ENCODE measurements around the gene HES2.

The HES2 gene

GRCh38 chr1:6424619-6425593 lies 5.2 kb upstream of the HES2 start, which contains the start of gene ESPN:
Gene ESPN (plus strand): TSS chr1:6424776. CDS start chr1:6424956, 180 bp downstream.
- WGBS, 2 experiments: 12 to 13% methylated on average over 99 of the region's 99 CpGs
- Histone ChIP-seq H3K4me3 (ENCODE audit: insufficient read depth, low read depth, low read length) (no peak within 1 kb of the TSS), H3K36me3 (ENCODE audit: control insufficient read depth, insufficient read depth, low read length) (no peaks in the 10 kb centered on the region), H3K9me3 (ENCODE audit: control insufficient read depth, low read length) (no peaks in the 10 kb centered on the region), H3K27me3 (ENCODE audit: control insufficient read depth, insufficient read depth, low read length, poor library complexity, severe bottlenecking) (peaks cover 77% of the 10 kb centered on the region), H3K4me1 (ENCODE audit: control insufficient read depth, insufficient read depth, low read length) (peaks cover 21% of the 10 kb centered on the region), H3K27ac (ENCODE audit: insufficient read depth, low read depth, low read length, poor library complexity, severe bottlenecking) (no peak within 1 kb of the TSS)

DNA sequence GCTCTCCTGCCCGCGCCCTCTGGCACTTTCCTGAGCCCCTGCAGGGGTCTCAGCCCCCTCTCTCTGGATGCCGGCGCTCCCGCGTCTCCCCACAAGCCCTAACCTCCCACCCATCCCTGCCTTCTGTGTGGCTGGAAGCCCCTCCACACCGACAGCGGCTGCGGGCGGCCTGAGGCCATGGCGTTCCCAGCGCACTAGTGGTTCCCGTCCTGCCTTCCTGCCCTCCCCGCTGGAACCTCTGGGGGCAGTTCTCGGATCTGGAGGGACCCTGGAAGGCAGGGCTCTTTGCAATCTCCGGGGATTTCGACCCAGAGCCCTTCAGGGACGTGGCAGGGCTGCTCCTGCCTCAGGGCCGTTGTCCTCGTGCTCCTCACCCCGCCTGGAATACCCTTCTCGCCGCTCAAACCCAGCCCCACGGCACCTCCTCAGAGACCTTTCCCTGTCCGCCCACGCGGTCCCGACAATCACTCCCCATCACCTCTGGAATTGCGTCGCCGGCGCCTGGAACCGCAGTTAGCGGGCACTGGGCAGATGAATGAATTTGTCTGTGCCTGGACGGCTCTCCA lies 4.4 kb upstream of the HES2 start:
- Histone ChIP-seq H3K27me3 (ENCODE audit: control insufficient read depth, insufficient read depth, low read length, poor library complexity, severe bottlenecking) (peaks cover 85% of the 10 kb centered on the region), H3K4me3 (ENCODE audit: insufficient read depth, low read depth, low read length) (no peak overlapping the region), H3K36me3 (ENCODE audit: control insufficient read depth, insufficient read depth, low read length) (no peaks in the 10 kb centered on the region), H3K9me3 (ENCODE audit: control insufficient read depth, low read length) (no peaks in the 10 kb centered on the region), H3K4me1 (ENCODE audit: control insufficient read depth, insufficient read depth, low read length) (peaks cover 24% of the 10 kb centered on the region), H3K27ac (ENCODE audit: insufficient read depth, low read depth, low read length, poor library complexity, severe bottlenecking) (no peak overlapping the region)
- WGBS, 2 experiments: 10 to 13% methylated on average over 35 of the region's 35 CpGs

- H3K4me3 ChIP-seq (ENCODE audit: insufficient read depth, low read depth, low read length): no peak overlapping the region
- WGBS, 2 experiments: 17 to 18% methylated on average over 24 of the region's 24 CpGs
- H3K4me1 ChIP-seq (ENCODE audit: control insufficient read depth, insufficient read depth, low read length): peaks cover 26% of the 10 kb centered on the region
- no peaks in the 10 kb centered on the region for H3K36me3 ChIP-seq (ENCODE audit: control insufficient read depth, insufficient read depth, low read length)
- no peaks in the 10 kb centered on the region for H3K9me3 ChIP-seq (ENCODE audit: control insufficient read depth, low read length)
- peaks cover 91% of the 10 kb centered on the region for H3K27me3 ChIP-seq (ENCODE audit: control insufficient read depth, insufficient read depth, low read length, poor library complexity, severe bottlenecking)
- H3K27ac ChIP-seq (ENCODE audit: insufficient read depth, low read depth, low read length, poor library complexity, severe bottlenecking): no peak overlapping the region
Observed at GRCh38 chr1:6423321-6423999, 3.7 kb upstream of the HES2 start.

DNA sequence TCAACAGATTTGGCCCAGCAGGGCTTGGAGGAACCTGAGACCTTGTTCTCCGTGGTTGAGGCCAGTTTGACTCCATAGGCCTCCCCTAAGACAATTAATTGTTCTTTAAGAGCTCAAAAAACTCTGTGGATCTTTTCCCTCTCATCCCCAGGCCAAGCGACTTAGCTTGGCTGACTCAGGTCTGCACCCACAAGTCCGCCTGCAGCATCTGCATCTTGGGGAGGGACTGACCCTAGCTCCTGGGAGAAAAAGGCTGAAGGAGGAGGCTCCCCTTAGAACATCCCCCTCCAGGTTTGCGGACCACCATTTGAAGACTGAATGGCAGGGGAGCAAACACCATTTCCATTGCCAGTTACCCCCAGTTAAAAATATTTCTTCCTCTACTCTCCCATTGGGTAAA lies 1.5 kb upstream of the HES2 start:
- H3K27me3 ChIP-seq (ENCODE audit: control insufficient read depth, insufficient read depth, low read length, poor library complexity, severe bottlenecking): peaks cover 100% of the 10 kb centered on the region
- H3K9me3 ChIP-seq (ENCODE audit: control insufficient read depth, low read length): no peaks in the 10 kb centered on the region
- WGBS, 2 experiments: 55 to 57% methylated on average over 4 of the region's 4 CpGs
- peaks cover 16% of the 10 kb centered on the region for H3K4me1 ChIP-seq (ENCODE audit: control insufficient read depth, insufficient read depth, low read length)
- H3K27ac ChIP-seq (ENCODE audit: insufficient read depth, low read depth, low read length, poor library complexity, severe bottlenecking): no peak overlapping the region
- no peak overlapping the region for H3K4me3 ChIP-seq (ENCODE audit: insufficient read depth, low read depth, low read length)
- no peaks in the 10 kb centered on the region for H3K36me3 ChIP-seq (ENCODE audit: control insufficient read depth, insufficient read depth, low read length)

GRCh38 chr1:6420454-6421042 lies 829 bp upstream of the HES2 start:
- no peak overlapping the region for H3K4me3 ChIP-seq (ENCODE audit: insufficient read depth, low read depth, low read length)
- no peaks in the 10 kb centered on the region for H3K9me3 ChIP-seq (ENCODE audit: control insufficient read depth, low read length)
- 12% methylated on average over 44 of the region's 44 CpGs for WGBS, 2 experiments
- no peak overlapping the region for H3K27ac ChIP-seq (ENCODE audit: insufficient read depth, low read depth, low read length, poor library complexity, severe bottlenecking)
- H3K27me3 ChIP-seq (ENCODE audit: control insufficient read depth, insufficient read depth, low read length, poor library complexity, severe bottlenecking): peaks cover 100% of the 10 kb centered on the region
- peaks cover 16% of the 10 kb centered on the region for H3K4me1 ChIP-seq (ENCODE audit: control insufficient read depth, insufficient read depth, low read length)
- no peaks in the 10 kb centered on the region for H3K36me3 ChIP-seq (ENCODE audit: control insufficient read depth, insufficient read depth, low read length)

GRCh38 chr1:6419397-6419803 lies 319 bp downstream of the HES2 start:
- Histone ChIP-seq H3K36me3 (ENCODE audit: control insufficient read depth, insufficient read depth, low read length) (no peaks in the 10 kb centered on the region), H3K9me3 (ENCODE audit: control insufficient read depth, low read length) (no peaks in the 10 kb centered on the region), H3K27me3 (ENCODE audit: control insufficient read depth, insufficient read depth, low read length, poor library complexity, severe bottlenecking) (peaks cover 100% of the 10 kb centered on the region), H3K4me1 (ENCODE audit: control insufficient read depth, insufficient read depth, low read length) (peaks cover 16% of the 10 kb centered on the region), H3K4me3 (ENCODE audit: insufficient read depth, low read depth, low read length) (peak overlapping the region; percentile 27), H3K27ac (ENCODE audit: insufficient read depth, low read depth, low read length, poor library complexity, severe bottlenecking) (no peak overlapping the region)
- WGBS, 2 experiments: 3 to 4% methylated on average over 48 of the region's 48 CpGs

DNA sequence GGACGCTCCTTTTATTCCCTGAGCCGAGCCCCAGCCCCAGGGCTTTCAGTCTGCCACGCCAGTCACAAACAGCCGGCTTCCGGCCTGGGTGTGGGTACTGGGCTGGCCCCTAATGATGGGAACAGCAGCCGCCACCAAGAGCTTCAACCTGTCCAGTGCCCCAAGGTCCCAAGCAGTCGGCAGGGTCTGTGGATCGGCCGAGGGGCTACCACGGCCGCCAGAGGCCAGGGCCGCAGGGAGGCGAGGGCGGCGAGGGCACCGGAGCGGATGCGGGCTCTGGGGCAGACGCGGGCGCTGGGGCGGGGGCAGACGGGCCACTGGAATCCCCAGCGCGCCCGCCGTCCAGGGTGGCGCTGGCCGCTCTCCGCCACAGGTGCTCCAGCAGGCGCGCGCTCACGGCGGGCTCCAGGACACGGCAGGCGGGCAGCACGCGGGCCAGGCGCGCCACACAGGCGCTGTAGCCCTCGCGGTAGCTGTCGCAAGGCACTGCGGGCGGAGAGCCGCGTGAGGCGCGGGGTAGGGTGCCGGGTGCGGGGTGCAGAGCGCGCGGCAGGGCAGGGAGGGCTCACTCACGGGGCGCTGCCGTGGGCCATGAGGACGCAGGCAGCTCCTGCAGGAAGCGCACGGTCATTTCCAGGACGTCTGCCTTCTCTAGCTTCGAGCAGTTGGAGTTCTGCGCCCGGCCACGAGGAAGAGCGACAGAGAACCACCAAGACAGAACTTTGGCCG lies 887 bp downstream of the HES2 start:
- peaks cover 16% of the 10 kb centered on the region for H3K4me1 ChIP-seq (ENCODE audit: control insufficient read depth, insufficient read depth, low read length)
- H3K4me3 ChIP-seq (ENCODE audit: insufficient read depth, low read depth, low read length): peak overlapping the region; percentile 27
- WGBS, 2 experiments: 17 to 19% methylated on average over 69 of the region's 69 CpGs
- no peaks in the 10 kb centered on the region for H3K36me3 ChIP-seq (ENCODE audit: control insufficient read depth, insufficient read depth, low read length)
- no peak overlapping the region for H3K27ac ChIP-seq (ENCODE audit: insufficient read depth, low read depth, low read length, poor library complexity, severe bottlenecking)
- H3K27me3 ChIP-seq (ENCODE audit: control insufficient read depth, insufficient read depth, low read length, poor library complexity, severe bottlenecking): peaks cover 96% of the 10 kb centered on the region
- no peaks in the 10 kb centered on the region for H3K9me3 ChIP-seq (ENCODE audit: control insufficient read depth, low read length)

DNA sequence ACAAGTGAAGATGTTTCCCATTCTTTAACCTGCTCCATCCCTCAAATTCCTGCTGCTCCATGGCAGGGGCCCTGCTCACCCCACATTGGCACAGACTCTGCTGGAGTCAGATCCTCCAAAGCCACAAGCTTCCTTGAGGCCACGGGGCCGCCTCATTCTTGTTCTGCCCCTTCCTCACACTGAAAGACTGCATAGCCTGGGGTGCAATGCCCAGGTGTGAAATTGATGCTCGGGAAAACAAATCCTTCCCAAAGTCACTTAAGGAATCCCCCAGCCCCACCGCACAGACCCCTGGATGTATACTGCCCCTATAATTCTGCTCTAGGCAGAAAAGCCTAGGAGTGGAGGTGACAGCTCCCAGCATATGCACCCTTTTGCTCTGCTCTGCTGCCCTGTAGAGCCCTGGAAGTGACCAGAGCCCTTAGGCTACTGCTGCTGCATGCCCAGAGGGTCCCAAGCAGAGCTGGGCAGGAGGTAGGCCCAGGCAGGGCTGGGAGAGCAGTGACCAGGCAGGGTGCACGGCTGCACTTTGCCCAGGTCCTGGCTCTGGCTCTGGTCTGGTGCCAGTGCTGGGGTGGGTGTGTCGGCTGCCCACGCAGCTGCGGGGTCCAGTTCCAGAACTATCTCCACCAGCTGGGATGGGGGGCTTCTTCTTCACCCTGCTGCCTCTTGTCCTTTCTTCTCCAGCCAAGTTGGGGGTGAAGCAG lies 1.6 kb downstream of the HES2 start:
- Histone ChIP-seq H3K36me3 (ENCODE audit: control insufficient read depth, insufficient read depth, low read length) (no peaks in the 10 kb centered on the region), H3K9me3 (ENCODE audit: control insufficient read depth, low read length) (no peaks in the 10 kb centered on the region), H3K27ac (ENCODE audit: insufficient read depth, low read depth, low read length, poor library complexity, severe bottlenecking) (no peak overlapping the region), H3K27me3 (ENCODE audit: control insufficient read depth, insufficient read depth, low read length, poor library complexity, severe bottlenecking) (peaks cover 95% of the 10 kb centered on the region), H3K4me1 (ENCODE audit: control insufficient read depth, insufficient read depth, low read length) (peaks cover 12% of the 10 kb centered on the region), H3K4me3 (ENCODE audit: insufficient read depth, low read depth, low read length) (no peak overlapping the region)
- 76 to 81% methylated on average over 8 of the region's 8 CpGs for WGBS, 2 experiments

- H3K9me3 ChIP-seq (ENCODE audit: control insufficient read depth, low read length): no peaks in the 10 kb centered on the region
- WGBS, 2 experiments: 91 to 92% methylated on average over 5 of the region's 5 CpGs
- H3K4me3 ChIP-seq (ENCODE audit: insufficient read depth, low read depth, low read length): no peak overlapping the region
- peaks cover 12% of the 10 kb centered on the region for H3K4me1 ChIP-seq (ENCODE audit: control insufficient read depth, insufficient read depth, low read length)
- peaks cover 86% of the 10 kb centered on the region for H3K27me3 ChIP-seq (ENCODE audit: control insufficient read depth, insufficient read depth, low read length, poor library complexity, severe bottlenecking)
- H3K27ac ChIP-seq (ENCODE audit: insufficient read depth, low read depth, low read length, poor library complexity, severe bottlenecking): no peak overlapping the region
- no peaks in the 10 kb centered on the region for H3K36me3 ChIP-seq (ENCODE audit: control insufficient read depth, insufficient read depth, low read length)
Observed at GRCh38 chr1:6416906-6417305, 2.8 kb downstream of the HES2 start.
